SU-DHL-6 (cell line): ENCODE measurements around the gene ZNF639.
A peak's percentile ranks its signal among the peaks of the same experiment; 100 is the strongest.

ENCODE experiments used
- CTCF ChIP-seq: fragments of 200-600 bp; sonication (generic); IDR thresholded peaks from one replicate; pipeline ENCODE4 v1.5.1; 2017; ENCODE audit warnings: antibody characterized with exemption, mild to moderate bottlenecking, low read length, moderate library complexity; ENCODE audit not compliant: insufficient read depth, poor library complexity, severe bottlenecking
- EZH2phosphoT487 ChIP-seq: fragments of 200-600 bp; sonication (generic), shearing (Covaris generic); conservative IDR thresholded peaks from 2 replicates; pipeline ENCODE4 v1.6.1; 2018; ENCODE audit warnings: mild to moderate bottlenecking, antibody characterized with exemption, low read length, moderate library complexity, mixed read lengths

GRCh38 chr3:179321668-179322285, 1.1 kb upstream of the ZNF639 start:
- no peak for TF ChIP-seq EZH2phosphoT487
- TF ChIP-seq CTCF = peak; percentile 25
